Tibial artery (tissue), 4 donors: ENCODE measurements around the gene RADIL.

Experiments used
- DNase-seq, 2 donors: peaks; one replicate each; pipeline ENCODE4 v3.0.0-alpha.2; 2019
- H3K27ac ChIP-seq, 2 donors: fragments of 200-600 bp; sonication (generic) in 1 of 2; 1 replicate in 1 of 2; 2 replicates in 1 of 2; pipeline ENCODE4 v1.5.1; 2018 to 2019; ENCODE audit warnings: mild to moderate bottlenecking in 1 of 2
- H3K27me3 ChIP-seq, 2 donors: fragments of 200-600 bp; sonication (generic) in 1 of 2; one replicate each; pipeline versions ENCODE4 v1.5.1 to v1.6.0; 2016 to 2019
- H3K36me3 ChIP-seq, 3 donors: fragments of 200-600 bp; sonication (generic) in 2 of 3; one replicate each; pipeline ENCODE4 v1.5.1; 2016 to 2019; ENCODE audit warnings: mild to moderate bottlenecking in 2 of 3
- H3K4me1 ChIP-seq, 4 donors: fragments of 200-600 bp; sonication (generic) in 2 of 4; 1 replicate in 3 of 4; 2 replicates in 1 of 4; pipeline ENCODE4 v1.5.1; 2016 to 2019
- H3K4me3 ChIP-seq, 2 donors: fragments of 200-600 bp; sonication (generic) in 1 of 2; 1 replicate in 1 of 2; 2 replicates in 1 of 2; pipeline ENCODE4 v1.5.1; 2018 to 2019; ENCODE audit warnings: mild to moderate bottlenecking in 2 of 2
- H3K9me3 ChIP-seq, 3 donors: fragments of 200-600 bp; sonication (generic) in 1 of 3; one replicate each; pipeline ENCODE4 v1.5.1; 2016 to 2019
- CTCF ChIP-seq, 2 experiments: fragments of 200-600 bp in 1 of 2; fragments of 450-650 bp in 1 of 2; IDR thresholded peaks; one replicate each; pipeline ENCODE4 v1.5.1; 2017 to 2019; ENCODE audit warnings: antibody characterized with exemption in 2 of 2, mild to moderate bottlenecking in 1 of 2, moderate library complexity in 1 of 2
- intact Hi-C: fragments of 100-400 bp; cut with DNase I; formaldehyde crosslinking; loops from one replicate; pipeline ENCODE4 v1.15.0; 2023; ENCODE audit warnings: low total_unique reads

RADIL gene

GRCh38 chr7:4838626-4839334 lies 44.7 kb downstream of the RADIL start:
- DNase-seq = no peak
- H3K27ac ChIP-seq = no peak overlapping the region
- H3K27me3 ChIP-seq = no peaks in the 10 kb centered on the region
- no peaks in the 10 kb centered on the region for H3K4me1 ChIP-seq
- H3K36me3 ChIP-seq = peaks cover 0 to 26% (median 14%) of the 10 kb centered on the region in 3 donors
- TF ChIP-seq CTCF (IDR thresholded peaks at IDR 0.05) = no peak
- no peak overlapping the region for H3K4me3 ChIP-seq
- no peaks in the 10 kb centered on the region for H3K9me3 ChIP-seq
- intact Hi-C loops = no loop called here

GRCh38 chr7:4837803-4838625 lies 45.5 kb downstream of the RADIL start:
- intact Hi-C loops = no loop called here
- peak in 1 of 2 donors; percentile 50 for DNase-seq

GRCh38 chr7:4837041-4837802 lies 46.3 kb downstream of the RADIL start:
- peaks cover 0 to 35% (median 14%) of the 10 kb centered on the region in 3 donors for H3K36me3 ChIP-seq
- no peaks in the 10 kb centered on the region for H3K4me1 ChIP-seq
- no peaks in the 10 kb centered on the region for H3K27me3 ChIP-seq
- no peak overlapping the region for H3K4me3 ChIP-seq
- no peak for TF ChIP-seq CTCF (IDR thresholded peaks at IDR 0.05)
- peak in 1 of 2 donors; percentile 59 for DNase-seq
- no peak overlapping the region for H3K27ac ChIP-seq
- intact Hi-C loops = no loop called here
- no peaks in the 10 kb centered on the region for H3K9me3 ChIP-seq

More at GRCh38 chr7:4837803-4838625, 45.5 kb downstream of the RADIL start:
- H3K36me3 ChIP-seq = peaks cover 0 to 33% (median 14%) of the 10 kb centered on the region in 3 donors
- no peaks in the 10 kb centered on the region for H3K9me3 ChIP-seq
- TF ChIP-seq CTCF (IDR thresholded peaks at IDR 0.05) = no peak
- H3K4me3 ChIP-seq = no peak overlapping the region
- H3K27me3 ChIP-seq = no peaks in the 10 kb centered on the region
- no peak overlapping the region for H3K27ac ChIP-seq
- H3K4me1 ChIP-seq = no peaks in the 10 kb centered on the region

- no peak overlapping the region for H3K27ac ChIP-seq
- intact Hi-C loops = no loop called here
- H3K36me3 ChIP-seq = peaks cover 0 to 35% (median 19%) of the 10 kb centered on the region in 3 donors
- TF ChIP-seq CTCF (IDR thresholded peaks at IDR 0.05) = no peak
- H3K9me3 ChIP-seq = no peaks in the 10 kb centered on the region
- peak; percentile 6 to 59 for DNase-seq
- H3K4me3 ChIP-seq = no peak overlapping the region
- H3K4me1 ChIP-seq = no peaks in the 10 kb centered on the region
- no peaks in the 10 kb centered on the region for H3K27me3 ChIP-seq
Observed at GRCh38 chr7:4836206-4836661, 47.3 kb downstream of the RADIL start.

GRCh38 chr7:4835398-4836205 lies 47.9 kb downstream of the RADIL start:
- Histone ChIP-seq H3K9me3 (no peaks in the 10 kb centered on the region), H3K36me3 (peaks cover 0 to 35% (median 19%) of the 10 kb centered on the region in 3 donors), H3K27ac (no peak overlapping the region), H3K4me1 (no peaks in the 10 kb centered on the region), H3K4me3 (no peak overlapping the region), H3K27me3 (no peaks in the 10 kb centered on the region)
- TF ChIP-seq CTCF (IDR thresholded peaks at IDR 0.05) = no peak
- DNase-seq = peak in 1 of 2 donors; percentile 16
- intact Hi-C loops = no loop called here
